NT2/D1 (cell line): ENCODE data around the gene PHF2.

Experiments
- SUZ12 ChIP-seq: IDR thresholded peaks from 2 replicates; pipeline ENCODE4 v1.6.1; 2011; ENCODE audit not compliant: insufficient read length, insufficient read depth; ENCODE audit errors: extremely low read depth
- YY1 ChIP-seq: IDR thresholded peaks from 2 replicates; pipeline ENCODE4 v1.6.1; 2011; ENCODE audit not compliant: insufficient read length, insufficient read depth

DNA sequence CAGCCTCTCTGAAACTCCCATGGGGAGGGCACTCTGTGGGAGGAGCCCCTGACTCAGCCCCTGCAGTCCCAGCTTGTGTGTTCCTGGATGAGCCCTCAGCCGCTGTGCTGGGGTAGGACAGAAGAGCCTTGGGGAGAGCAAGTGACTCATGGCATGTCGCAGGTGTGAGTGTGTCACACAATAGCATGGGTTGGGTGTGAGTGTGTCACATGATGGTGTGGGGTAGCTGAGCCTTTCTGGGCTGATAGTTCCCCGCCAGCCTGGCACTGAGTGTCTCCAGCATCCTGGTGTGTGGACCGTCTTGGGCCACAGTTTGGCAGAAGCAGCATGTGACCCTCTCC, 83.4 kb downstream of the PHF2 start:
- TF ChIP-seq SUZ12 (no peak), YY1 (no peak)
